Right ventricle myocardium inferior (tissue), 1 donor: ENCODE data around the gene CHAF1B. TPM values are rescaled to one million over a fixed set of nuclear protein-coding genes. Genes with fewer than 3 reads are reported as not detected.
"Not testable (repeated sequence)": the region's sequence is repeated elsewhere in the genome, so short reads cannot be mapped to it uniquely, and the experiment has no call there.

Experiments
- ATAC-seq: fragments of 200-7000 bp; cut with Tn5 transposase; one replicate; pipeline ENCODE4 v1.9.1; 2020; ENCODE audit warnings: mild to moderate bottlenecking, moderate library complexity
- DNase-seq: peaks from one replicate; pipeline ENCODE4 v3.0.0; 2021; ENCODE audit errors: missing footprints
- intact Hi-C: fragments of 100-400 bp; cut with DNase I; formaldehyde crosslinking; loops from one replicate; pipeline ENCODE4 v1.11.0; 2022
- total RNA-seq: library from RNA; stranded (reverse); fragmentation: NEBNext Ultra II Directional; extraction: Animal tissue kit (Norgen Biotek cat#: 25700); gene quantifications from one replicate; pipeline ENCODE4 v1.2.1, GENCODE V29; 2021
- donor health status: DM: no; HTN: yes; CAD: no; lungs with severe emphysema.

Gene CHAF1B
- total RNA-seq, 1 donor from 2014 or later, result 1.3 TPM

GRCh38 chr21:36384885-36385232, 333 bp upstream of the CHAF1B start:
- DNase-seq (no peak), ATAC-seq (no peak)
- intact Hi-C loops, result no loop called here

GRCh38 chr21:36386031-36386642, 945 bp downstream of the CHAF1B start:
- ATAC-seq, result no peak
- no peak for DNase-seq
- intact Hi-C loops, result no loop called here

- ATAC-seq, result no peak
Observed at GRCh38 chr21:36388096-36388495, 2.9 kb downstream of the CHAF1B start.

GRCh38 chr21:36388835-36389234, 3.6 kb downstream of the CHAF1B start:
- intact Hi-C loops, result no loop called here
- ATAC-seq (no peak), DNase-seq (no peak)

More at GRCh38 chr21:36388096-36388495, 2.9 kb downstream of the CHAF1B start:
- intact Hi-C loops, result no loop called here
- DNase-seq, result no peak

GRCh38 chr21:36391649-36392048, 6.5 kb downstream of the CHAF1B start:
- DNase-seq, intact Hi-C loops, ATAC-seq: not testable (repeated sequence)

GRCh38 chr21:36395353-36396111, 10.3 kb downstream of the CHAF1B start:
- ATAC-seq (no peak), DNase-seq (no peak)
- intact Hi-C loops, result no loop called here

GRCh38 chr21:36396325-36396724, 11.1 kb downstream of the CHAF1B start:
- no peak for ATAC-seq

GRCh38 chr21:36396971-36397370, 11.8 kb downstream of the CHAF1B start:
- no peak for DNase-seq
- ATAC-seq, result no peak
- intact Hi-C loops, result no loop called here

More at GRCh38 chr21:36396325-36396724, 11.1 kb downstream of the CHAF1B start:
- no peak for DNase-seq
- intact Hi-C loops, result no loop called here

- intact Hi-C loops, result no loop called here
- DNase-seq (no peak), ATAC-seq (no peak)
Observed at GRCh38 chr21:36397606-36398005, 12.4 kb downstream of the CHAF1B start.

- ATAC-seq, intact Hi-C loops, DNase-seq: not testable (repeated sequence)
Observed at GRCh38 chr21:36399736-36400135, 14.5 kb downstream of the CHAF1B start.

- intact Hi-C loops, result no loop called here
- DNase-seq, result no peak
- ATAC-seq, result no peak
Observed at GRCh38 chr21:36400719-36401118, 15.5 kb downstream of the CHAF1B start.

- no peak for DNase-seq
- intact Hi-C loops, result no loop called here
- ATAC-seq, result no peak
Observed at GRCh38 chr21:36402339-36402738, 17.1 kb downstream of the CHAF1B start.

- intact Hi-C loops, result no loop called here
- no peak for ATAC-seq
Observed at GRCh38 chr21:36403713-36404112, 18.5 kb downstream of the CHAF1B start.

GRCh38 chr21:36408568-36408967, 23.4 kb downstream of the CHAF1B start:
- intact Hi-C loops, result no loop called here
- ATAC-seq, result no peak

More at GRCh38 chr21:36403713-36404112, 18.5 kb downstream of the CHAF1B start:
- DNase-seq, result no peak

GRCh38 chr21:36411301-36411700, 26.1 kb downstream of the CHAF1B start:
- intact Hi-C loops, result no loop called here
- DNase-seq (no peak), ATAC-seq (no peak)

More at GRCh38 chr21:36408568-36408967, 23.4 kb downstream of the CHAF1B start:
- DNase-seq, result no peak

- no peak for ATAC-seq
- intact Hi-C loops, result no loop called here
- DNase-seq, result no peak
Observed at GRCh38 chr21:36412916-36413315, 27.7 kb downstream of the CHAF1B start.

GRCh38 chr21:36415375-36415774, 30.2 kb downstream of the CHAF1B start:
- no peak for ATAC-seq
- no peak for DNase-seq
- intact Hi-C loops, result no loop called here

GRCh38 chr21:36419241-36419640, 34.0 kb downstream of the CHAF1B start:
- DNase-seq, result no peak
- intact Hi-C loops, result no loop called here
- ATAC-seq, result no peak

GRCh38 chr21:36419996-36420395, 34.8 kb downstream of the CHAF1B start:
- intact Hi-C loops, result loop anchor here (5.0 kb wide), 1 partner anchor 502 kb away; no protein-coding TSS in a partner anchor

More at GRCh38 chr21:36419996-36420395, 34.8 kb downstream of the CHAF1B start:
- ATAC-seq, result peak; percentile 91
- peak; percentile 83 for DNase-seq
